HepG2 (cell line): ENCODE data around the gene RFTN1. TPM values are rescaled to one million over a fixed set of nuclear protein-coding genes. Genes with fewer than 3 reads are reported as not detected.
A peak's percentile ranks its signal among the peaks of the same experiment; 100 is the strongest.

ENCODE experiments used
- CBX1 ChIP-seq: IDR thresholded peaks from one replicate; pipeline ENCODE4 v1.6.1; 2016; ENCODE audit warnings: antibody characterized with exemption, low read depth
- CERS6 ChIP-seq: sonication (generic); formaldehyde crosslinking; IDR thresholded peaks from 2 replicates; pipeline ENCODE4 v1.5.0; 2020; ENCODE audit warnings: missing genetic modification reagents
- ISX ChIP-seq: sonication (generic); formaldehyde crosslinking; conservative IDR thresholded peaks from 2 replicates; pipeline ENCODE4 v1.5.0; 2020; ENCODE audit warnings: missing genetic modification reagents
- KDM5A ChIP-seq: fragments of 200-600 bp; sonication (generic); IDR thresholded peaks from 2 replicates; pipeline ENCODE4 v1.7.0; 2018; ENCODE audit warnings: antibody characterized with exemption, mild to moderate bottlenecking, low read length, borderline replicate concordance
- KLF9 ChIP-seq: IDR thresholded peaks from 2 replicates; pipeline ENCODE4 v1.6.1; 2016; ENCODE audit warnings: low read depth
- MAFG ChIP-seq: sonication (generic); formaldehyde crosslinking; IDR thresholded peaks from 2 replicates; pipeline ENCODE4 v1.5.1; 2020; ENCODE audit warnings: mild to moderate bottlenecking, missing genetic modification reagents
- MED13 ChIP-seq: sonication (generic); formaldehyde crosslinking; IDR thresholded peaks from 2 replicates; pipeline ENCODE4 v1.5.0; 2020; ENCODE audit warnings: missing genetic modification reagents
- NKX3-1 ChIP-seq: sonication (generic); formaldehyde crosslinking; IDR thresholded peaks from 2 replicates; pipeline ENCODE4 v1.5.0; 2020; ENCODE audit warnings: missing genetic modification reagents
- RARA ChIP-seq: IDR thresholded peaks from 2 replicates; pipeline ENCODE4 v1.6.1; 2016; ENCODE audit warnings: missing genetic modification reagents, missing compliant biosample characterization
- SNRNP70 ChIP-seq: fragments of 200-400 bp; formaldehyde crosslinking; IDR thresholded peaks from 2 replicates; pipeline ENCODE4 v1.6.1; 2017; ENCODE audit warnings: mild to moderate bottlenecking, low read depth, low read length, moderate library complexity
- ZMYM3 ChIP-seq: sonication (generic); formaldehyde crosslinking; IDR thresholded peaks from 2 replicates; pipeline ENCODE4 v1.5.1; 2020; ENCODE audit warnings: mild to moderate bottlenecking, missing genetic modification reagents
- ZNF230 ChIP-seq: sonication (generic); formaldehyde crosslinking; IDR thresholded peaks from 2 replicates; pipeline ENCODE4 v1.4.0; 2020; ENCODE audit warnings: mild to moderate bottlenecking, missing genetic modification reagents
- ZNF318 ChIP-seq: sonication (generic); formaldehyde crosslinking; IDR thresholded peaks from 2 replicates; pipeline ENCODE4 v1.4.0; 2020; ENCODE audit warnings: mild to moderate bottlenecking, missing genetic modification reagents
- ZNF574 ChIP-seq: sonication (generic); formaldehyde crosslinking; IDR thresholded peaks from 2 replicates; pipeline ENCODE4 v1.4.0; 2020; ENCODE audit warnings: missing genetic modification reagents
- ZNF788 ChIP-seq: sonication (generic); formaldehyde crosslinking; IDR thresholded peaks from 2 replicates; pipeline ENCODE4 v1.5.0; 2020; ENCODE audit warnings: mild to moderate bottlenecking, missing genetic modification reagents, borderline replicate concordance
- ZNF891 ChIP-seq: sonication (generic); formaldehyde crosslinking; IDR thresholded peaks from 2 replicates; pipeline ENCODE4 v1.5.0; 2020; ENCODE audit warnings: mild to moderate bottlenecking, missing genetic modification reagents
- ZSCAN21 ChIP-seq: sonication (generic); formaldehyde crosslinking; IDR thresholded peaks from 2 replicates; pipeline ENCODE4 v1.8.0; 2022; ENCODE audit warnings: mild to moderate bottlenecking, missing genetic modification reagents, moderate library complexity, borderline replicate concordance
- ZSCAN25 ChIP-seq: sonication (generic); formaldehyde crosslinking; IDR thresholded peaks from 2 replicates; pipeline ENCODE4 v1.8.0; 2022; ENCODE audit warnings: mild to moderate bottlenecking, missing genetic modification reagents
- polyA plus RNA-seq, 8 experiments: library from polyadenylated mRNA; depleted of rRNA in 3 of 8; stranded (reverse) in 7 of 8; unstranded in 1 of 8; fragments of >200 nt; fragmentation: Illumina TruSeq in 4 of 8; extraction: Trizol in 4 of 8; gene quantifications; 2 replicates each; pipeline versions ENCODE4 v1.2.1 to v1.2.3, GENCODE V29; 2011 to 2016; ENCODE audit warnings: low read depth in 4 of 8, missing spikeins in 1 of 8, mixed read lengths in 1 of 8; ENCODE audit not compliant: insufficient read depth in 1 of 8
- total RNA-seq, 5 experiments: library from RNA; depleted of rRNA; stranded (reverse); fragments of >200 nt; fragmentation: Illumina TruSeq; extraction: Trizol; gene quantifications; 2 replicates each; pipeline ENCODE4 v1.2.3, GENCODE V29; 2016; ENCODE audit warnings: low read depth in 1 of 5

RFTN1 gene
- total and polyA plus RNA-seq, 2 of the 13 experiments (the other 11 are each of a cell fraction or from before 2014, with no cell fraction given): not detected

GRCh38 chr3:16332904-16333426 lies 180.5 kb downstream of the RFTN1 start (continued):
- no peak for TF ChIP-seq ZNF574 (CRISPR knock-in tag)
- TF ChIP-seq RARA (CRISPR knock-in tag): peak; percentile 82
- TF ChIP-seq MED13 (CRISPR knock-in tag): peak; percentile 51; the same call in 1 of the 2 replicates
- no peak for TF ChIP-seq MAFG (CRISPR knock-in tag)
- TF ChIP-seq ZNF891 (CRISPR knock-in tag): no peak
- no peak for TF ChIP-seq ZSCAN25 (CRISPR knock-in tag)
- no peak for TF ChIP-seq SNRNP70
- TF ChIP-seq CERS6 (CRISPR knock-in tag): no peak
- no peak for TF ChIP-seq ISX
- TF ChIP-seq CBX1: no peak
- TF ChIP-seq ZNF318 (CRISPR knock-in tag): no peak
- TF ChIP-seq ZNF230 (CRISPR knock-in tag): no peak
- no peak for TF ChIP-seq NKX3-1 (CRISPR knock-in tag)
- TF ChIP-seq ZNF788 (CRISPR knock-in tag): no peak
- TF ChIP-seq KLF9: no peak
- no peak for TF ChIP-seq ZMYM3 (CRISPR knock-in tag)
- TF ChIP-seq KDM5A: no peak
- TF ChIP-seq ZSCAN21 (CRISPR knock-in tag): peak; percentile 89
